ENCODE data around the gene NAA80.

DNA sequence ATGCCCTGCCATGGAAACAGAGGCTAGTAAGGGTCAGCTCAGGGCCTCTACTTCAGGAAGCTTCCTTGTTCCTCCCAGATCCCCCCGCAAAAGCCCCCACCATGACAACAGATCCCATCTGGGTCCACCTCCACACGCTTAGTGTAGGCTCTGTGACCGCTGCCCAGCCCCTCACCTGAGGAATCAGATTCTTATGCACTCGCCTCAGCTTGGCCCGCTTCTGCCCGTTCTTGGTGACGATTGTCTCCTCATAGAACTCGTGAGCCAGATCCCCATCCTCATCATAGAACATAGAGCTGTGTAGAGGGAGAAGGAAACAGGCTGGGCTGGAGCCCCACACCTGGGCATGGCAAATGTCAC lies 27.0 kb upstream of the NAA80 start:
- no peak for TF ChIP-seq EZH2 (IDR thresholded peaks at IDR 0.05; ENCODE audit: insufficient read depth, low read length)
- TF ChIP-seq, protein P1, sequence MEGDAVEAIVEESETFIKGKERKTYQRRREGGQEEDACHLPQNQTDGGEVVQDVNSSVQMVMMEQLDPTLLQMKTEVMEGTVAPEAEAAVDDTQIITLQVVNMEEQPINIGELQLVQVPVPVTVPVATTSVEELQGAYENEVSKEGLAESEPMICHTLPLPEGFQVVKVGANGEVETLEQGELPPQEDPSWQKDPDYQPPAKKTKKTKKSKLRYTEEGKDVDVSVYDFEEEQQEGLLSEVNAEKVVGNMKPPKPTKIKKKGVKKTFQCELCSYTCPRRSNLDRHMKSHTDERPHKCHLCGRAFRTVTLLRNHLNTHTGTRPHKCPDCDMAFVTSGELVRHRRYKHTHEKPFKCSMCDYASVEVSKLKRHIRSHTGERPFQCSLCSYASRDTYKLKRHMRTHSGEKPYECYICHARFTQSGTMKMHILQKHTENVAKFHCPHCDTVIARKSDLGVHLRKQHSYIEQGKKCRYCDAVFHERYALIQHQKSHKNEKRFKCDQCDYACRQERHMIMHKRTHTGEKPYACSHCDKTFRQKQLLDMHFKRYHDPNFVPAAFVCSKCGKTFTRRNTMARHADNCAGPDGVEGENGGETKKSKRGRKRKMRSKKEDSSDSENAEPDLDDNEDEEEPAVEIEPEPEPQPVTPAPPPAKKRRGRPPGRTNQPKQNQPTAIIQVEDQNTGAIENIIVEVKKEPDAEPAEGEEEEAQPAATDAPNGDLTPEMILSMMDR (IDR thresholded peaks at IDR 0.05; ENCODE audit: insufficient read depth, low read depth, low read length) = no peak

Measured in astrocyte (in vitro differentiated cells and primary cell).